Esophagus muscularis mucosa (tissue), 4 donors: ENCODE measurements around the gene ALOX12B.
"Not testable (repeated sequence)": the region's sequence is repeated elsewhere in the genome, so short reads cannot be mapped to it uniquely, and the experiment has no call there.

Experiments used
- CTCF ChIP-seq, 3 experiments: fragments of 200-600 bp in 2 of 3; fragments of 450-650 bp in 1 of 3; sonication (generic) in 2 of 3; IDR thresholded peaks; one replicate each; pipeline ENCODE4 v1.5.1; 2017 to 2019; ENCODE audit warnings: antibody characterized with exemption in 3 of 3, mild to moderate bottlenecking in 2 of 3, moderate library complexity in 1 of 3
- EP300 ChIP-seq: sonication (generic); formaldehyde crosslinking; IDR thresholded peaks from one replicate; pipeline ENCODE4 v1.6.1; 2017; ENCODE audit warnings: antibody characterized with exemption
- POLR2A ChIP-seq: fragments of 450-650 bp; IDR thresholded peaks from one replicate; pipeline ENCODE4 v1.6.1; 2017; ENCODE audit warnings: antibody characterized with exemption, moderate library complexity, mild to moderate bottlenecking, low read depth

GRCh38 chr17:8077939-8078338, 9.6 kb downstream of the ALOX12B start:
- not testable (repeated sequence) for TF ChIP-seq CTCF (IDR thresholded peaks at IDR 0.05); POLR2A; EP300
